ENCODE data around the gene KCNJ14. TPM values are rescaled to one million over a fixed set of nuclear protein-coding genes. Genes with fewer than 3 reads are reported as not detected.

The KCNJ14 gene
- total and polyA plus RNA-seq, 2 experiments from 2014 or later, result 0.81 to 0.94 TPM

DNA sequence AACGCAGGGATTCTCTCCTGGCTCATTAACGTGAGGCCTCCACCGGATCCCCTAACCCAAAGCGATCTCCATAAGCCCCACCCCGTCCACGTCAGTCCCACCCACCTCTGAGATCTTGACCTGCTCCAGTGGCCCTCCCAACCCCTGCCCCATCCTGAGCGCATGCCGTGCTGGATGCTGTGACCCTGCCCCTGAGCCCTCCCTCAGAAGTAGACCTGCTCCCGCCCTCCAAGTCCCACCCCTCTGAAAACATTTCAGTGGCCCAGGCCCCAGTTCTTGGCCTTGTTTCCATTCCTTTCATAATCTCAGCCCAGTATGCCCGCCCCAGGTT is 36.4 kb downstream of the KCNJ14 start:
- TF ChIP-seq CREB1 (CRISPR knock-in tag; IDR thresholded peaks at IDR 0.05; ENCODE audit: low read depth) (peak; percentile 40; the same call in 1 of the 2 replicates), JUNB (IDR thresholded peaks at IDR 0.05; ENCODE audit: unreplicated experiment) (no peak)
- Mint-ChIP-seq H3K27ac (peak overlapping the region; percentile 95), H3K36me3 (ENCODE audit: low read depth) (peaks cover 3% of the 10 kb centered on the region; the same call in 2 of the 3 replicates), H3K4me3 (peak overlapping the region; percentile 75), H3K4me1 (peaks cover 21% of the 10 kb centered on the region), H3K9me3 (no peaks in the 10 kb centered on the region; the same call in 1 of the 3 replicates), H3K27me3 (ENCODE audit: insufficient read depth, low read depth, poor library complexity) (peaks cover 30% of the 10 kb centered on the region)
- peak; percentile 95 for DNase-seq (ENCODE audit: low spot score)
- H2AFZ ChIP-seq, result 0 out of 2 replicates have a peak overlapping the region, but pooled peaks have one; percentile 63
- peaks cover 34% of the 10 kb centered on the region for H3F3A ChIP-seq (replicated peaks; ENCODE audit: low read depth)
- 0 out of 2 replicates have a peak, but pooled peaks cover 2% of the 10 kb centered on the region for H3K27me3 ChIP-seq (ENCODE audit: insufficient read depth)
- H3K36me3 ChIP-seq (ENCODE audit: insufficient read depth), result no peaks in the 10 kb centered on the region
- peak overlapping the region; percentile 90 for H3K4me2 ChIP-seq
- peaks cover 6% of the 10 kb centered on the region; the same call in 1 of the 2 replicates for H4K20me1 ChIP-seq (replicated peaks; ENCODE audit: insufficient read depth)
- no peaks in the 10 kb centered on the region for H3K79me2 ChIP-seq (replicated peaks; ENCODE audit: insufficient read depth)
- H3K4me1 ChIP-seq (ENCODE audit: insufficient read depth), result peaks cover 23% of the 10 kb centered on the region
- ATAC-seq, result peak; percentile 66
- H3K9me2 ChIP-seq (ENCODE audit: insufficient read depth), result no peaks in the 10 kb centered on the region
- H3K27ac ChIP-seq (ENCODE audit: low read depth), result peak overlapping the region; percentile 96
- peak overlapping the region; percentile 76 for H3K4me3 ChIP-seq

GRCh38 chr19:48492925-48493717 is 37.7 kb downstream of the KCNJ14 start:
- Histone ChIP-seq H3K4me3 (peak overlapping the region; percentile 76), H3K27me3 (ENCODE audit: insufficient read depth) (0 out of 2 replicates have a peak, but pooled peaks cover 2% of the 10 kb centered on the region), H3K4me2 (peak overlapping the region; percentile 90), H3K4me1 (ENCODE audit: insufficient read depth) (peaks cover 23% of the 10 kb centered on the region), H3K79me2 (replicated peaks; ENCODE audit: insufficient read depth) (no peaks in the 10 kb centered on the region), H4K20me1 (replicated peaks; ENCODE audit: insufficient read depth) (peaks cover 6% of the 10 kb centered on the region; the same call in 1 of the 2 replicates), H3K27ac (ENCODE audit: low read depth) (peak overlapping the region; percentile 90; the same call in 1 of the 2 replicates), H3K36me3 (ENCODE audit: insufficient read depth) (no peaks in the 10 kb centered on the region), H3K9me2 (ENCODE audit: insufficient read depth) (no peaks in the 10 kb centered on the region), H3F3A (replicated peaks; ENCODE audit: low read depth) (peaks cover 31% of the 10 kb centered on the region), H2AFZ (no peak overlapping the region)
- peak overlapping the region; percentile 95 for H3K27ac Mint-ChIP-seq
- H3K27me3 Mint-ChIP-seq (ENCODE audit: insufficient read depth, low read depth, poor library complexity), result peaks cover 24% of the 10 kb centered on the region
- peaks cover 3% of the 10 kb centered on the region; the same call in 2 of the 3 replicates for H3K36me3 Mint-ChIP-seq (ENCODE audit: low read depth)
- no peak for TF ChIP-seq EZH2 (IDR thresholded peaks at IDR 0.05; ENCODE audit: low read depth, unreplicated experiment)
- TF ChIP-seq POLR2AphosphoS5 (IDR thresholded peaks at IDR 0.05; ENCODE audit: low read depth), result peak; percentile 88
- peak overlapping the region; percentile 75 for H3K4me3 Mint-ChIP-seq
- peak; percentile 100 for DNase-seq (ENCODE audit: low spot score)
- H3K9me3 Mint-ChIP-seq, result no peaks in the 10 kb centered on the region; the same call in 1 of the 3 replicates
- H3K4me1 Mint-ChIP-seq, result peaks cover 21% of the 10 kb centered on the region
- peak; percentile 27 for ATAC-seq

- H4K20me1 ChIP-seq (replicated peaks; ENCODE audit: insufficient read depth), result peaks cover 5% of the 10 kb centered on the region; the same call in 1 of the 2 replicates
- peak overlapping the region; percentile 82 for H3K4me2 ChIP-seq
- H3K27me3 Mint-ChIP-seq (ENCODE audit: insufficient read depth, low read depth, poor library complexity), result peaks cover 20% of the 10 kb centered on the region
- no peaks in the 10 kb centered on the region for H3K9me2 ChIP-seq (ENCODE audit: insufficient read depth)
- H3K9me3 Mint-ChIP-seq, result no peaks in the 10 kb centered on the region; the same call in 2 of the 3 replicates
- peak overlapping the region; percentile 62 for H3K4me3 ChIP-seq
- TF ChIP-seq ZNF462 (CRISPR knock-in tag; IDR thresholded peaks at IDR 0.05) (no peak), POLR2AphosphoS5 (IDR thresholded peaks at IDR 0.05; ENCODE audit: low read depth) (peak; percentile 38; the same call in 1 of the 2 replicates)
- ATAC-seq, result no peak
- peak; percentile 15 for DNase-seq (ENCODE audit: low spot score)
- H3K27ac ChIP-seq (ENCODE audit: low read depth), result no peak overlapping the region
- H3K4me1 Mint-ChIP-seq, result peaks cover 21% of the 10 kb centered on the region
- H3F3A ChIP-seq (replicated peaks; ENCODE audit: low read depth), result peaks cover 31% of the 10 kb centered on the region
- no peaks in the 10 kb centered on the region; the same call in 2 of the 3 replicates for H3K36me3 Mint-ChIP-seq (ENCODE audit: low read depth)
- no peak overlapping the region for H2AFZ ChIP-seq
- H3K79me2 ChIP-seq (replicated peaks; ENCODE audit: insufficient read depth), result no peaks in the 10 kb centered on the region
- H3K36me3 ChIP-seq (ENCODE audit: insufficient read depth), result no peaks in the 10 kb centered on the region
- H3K27ac Mint-ChIP-seq, result no peak overlapping the region
- 0 out of 2 replicates have a peak, but pooled peaks cover 2% of the 10 kb centered on the region for H3K27me3 ChIP-seq (ENCODE audit: insufficient read depth)
- H3K4me3 Mint-ChIP-seq, result peak overlapping the region; percentile 76
- peaks cover 23% of the 10 kb centered on the region for H3K4me1 ChIP-seq (ENCODE audit: insufficient read depth)
Observed at GRCh38 chr19:48493718-48494401, 38.5 kb downstream of the KCNJ14 start.

All from GM23338 (cell line).